ENCODE data around the gene SREBF2. TPM values are rescaled to one million over a fixed set of nuclear protein-coding genes. Genes with fewer than 3 reads are reported as not detected.

SREBF2 gene
- total and polyA plus RNA-seq, 2 of the 8 experiments (the other 6 are each of a cell fraction or from before 2014, with no cell fraction given): 125 to 144 TPM

- TF ChIP-seq TAF1 (IDR thresholded peaks at IDR 0.05; ENCODE audit: low read depth, low read length) (no peak), ATF3 (IDR thresholded peaks at IDR 0.05; ENCODE audit: insufficient read depth, low read depth, low read length) (no peak), POLR2AphosphoS5 (IDR thresholded peaks at IDR 0.05; ENCODE audit: low read depth, low read length) (no peak), KDM5A (IDR thresholded peaks at IDR 0.05; ENCODE audit: low read length) (no peak)
These were observed 29.2 kb downstream of the SREBF2 start (continued) for GRCh38 chr22:41862160-41862529.

Data from H1 (cell line).